Endodermal cell (in vitro differentiated cells): ENCODE measurements around the gene PSD2. TPM values are rescaled to one million over a fixed set of nuclear protein-coding genes. Genes with fewer than 3 reads are reported as not detected.

ENCODE experiments used
- DNase-seq: peaks from one replicate; pipeline ENCODE4 v3.0.0-alpha.2; 2017
- H3K27ac ChIP-seq: 2 replicates; pipeline ENCODE4 v1.5.1; 2013; ENCODE audit warnings: mild to moderate bottlenecking, low read depth, low read length, moderate library complexity
- H3K27me3 ChIP-seq: 2 replicates; pipeline ENCODE4 v1.6.1; 2013; ENCODE audit warnings: mild to moderate bottlenecking, low read length, moderate library complexity; ENCODE audit not compliant: insufficient read depth, control insufficient read depth, poor library complexity, severe bottlenecking
- H3K36me3 ChIP-seq: 2 replicates; pipeline ENCODE4 v1.7.0; 2013; ENCODE audit warnings: mild to moderate bottlenecking, low read length, moderate library complexity; ENCODE audit not compliant: control insufficient read depth, insufficient read depth
- H3K4me1 ChIP-seq: one replicate; pipeline ENCODE4 v1.7.0; 2013; ENCODE audit warnings: low read length; ENCODE audit not compliant: control insufficient read depth, insufficient read depth
- H3K4me3 ChIP-seq: 2 replicates; pipeline ENCODE4 v1.5.1; 2013; ENCODE audit warnings: mild to moderate bottlenecking, low read length, moderate library complexity
- H3K9ac ChIP-seq: 2 replicates; pipeline ENCODE4 v1.6.1; 2013; ENCODE audit warnings: mild to moderate bottlenecking, low read length, moderate library complexity; ENCODE audit not compliant: poor library complexity, severe bottlenecking; ENCODE audit errors: extremely low read depth
- H3K9me3 ChIP-seq: 2 replicates; pipeline ENCODE4 v1.6.1; 2013; ENCODE audit warnings: mild to moderate bottlenecking, low read length, moderate library complexity; ENCODE audit not compliant: control insufficient read depth
- H3K27ac Mint-ChIP-seq: 2 replicates; pipeline ENCODE4 v1.8.0; 2020; ENCODE audit warnings: mixed read lengths
- H3K27me3 Mint-ChIP-seq: 2 replicates; pipeline ENCODE4 v1.8.0; 2021; ENCODE audit warnings: mild to moderate bottlenecking, mixed read lengths; ENCODE audit not compliant: insufficient read depth
- H3K36me3 Mint-ChIP-seq: 2 replicates; pipeline ENCODE4 v1.8.0; 2020; ENCODE audit warnings: low read depth, mixed read lengths
- H3K4me1 Mint-ChIP-seq: 2 replicates; pipeline ENCODE4 v1.8.0; 2020; ENCODE audit warnings: mixed read lengths
- H3K4me3 Mint-ChIP-seq: 2 replicates; pipeline ENCODE4 v1.8.0; 2020; ENCODE audit warnings: mild to moderate bottlenecking, moderate library complexity, mixed read lengths
- H3K9me3 Mint-ChIP-seq: 2 replicates; pipeline ENCODE4 v1.8.0; 2020; ENCODE audit warnings: mild to moderate bottlenecking, mixed read lengths
- WGBS, 2 experiments: methylation state at CpG; one replicate each; pipeline versions ENCODE4 v1.1.5 to v1.1.7; 2013; ENCODE audit warnings: missing lambda C conversion rate in 2 of 2, mixed read lengths in 1 of 2; ENCODE audit not compliant: insufficient coverage in 1 of 2, insufficient read length in 1 of 2; 5-methylcytosine and 5-hydroxymethylcytosine counted together
- total RNA-seq, 2 donors: library from RNA; stranded (reverse); fragmentation: NEBNext Ultra II Directional in 1 of 2; extraction: Animal tissue kit (Norgen Biotek cat#: 25700) in 1 of 2; gene quantifications; 2 replicates in 1 of 2; 3 replicates in 1 of 2; pipeline ENCODE4 v1.2.1, GENCODE V29; 2021
- TF ChIP-seq, protein P1 (sequence below): fragments of 200-600 bp; sonication (generic); conservative IDR thresholded peaks from 2 replicates; pipeline ENCODE4 v1.5.0; 2021; ENCODE audit warnings: antibody characterized with exemption, mild to moderate bottlenecking

PSD2 gene
- total RNA-seq, 2 donors from 2014 or later = 0.55 to 2.5 TPM

DNA sequence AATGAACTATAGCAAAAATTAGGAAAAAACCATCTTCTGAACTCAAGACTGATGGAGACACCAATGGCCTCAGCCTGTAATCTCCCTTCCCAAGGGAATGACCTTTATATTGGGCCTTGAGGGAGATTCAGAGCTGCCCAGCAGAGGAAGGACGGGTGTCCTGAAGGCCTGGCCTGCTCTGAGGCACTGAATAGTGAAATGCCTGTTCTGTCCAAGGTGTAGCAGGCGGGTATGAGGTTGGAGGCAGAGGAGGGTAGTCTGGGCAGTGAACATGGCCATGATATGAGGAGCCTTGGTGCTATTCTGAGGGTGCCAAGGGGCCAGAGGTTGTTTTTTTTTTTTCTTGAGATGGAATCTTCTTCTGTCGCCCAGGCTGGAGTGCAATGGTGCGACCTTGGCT is 25.0 kb downstream of the PSD2 start:
- peaks cover 2% of the 10 kb centered on the region for H3K9me3 Mint-ChIP-seq
- H3K4me1 Mint-ChIP-seq = no peaks in the 10 kb centered on the region
- H3K36me3 Mint-ChIP-seq = no peaks in the 10 kb centered on the region
- H3K27ac Mint-ChIP-seq = no peak overlapping the region
- no peak overlapping the region for H3K27ac ChIP-seq
- TF ChIP-seq, protein P1, sequence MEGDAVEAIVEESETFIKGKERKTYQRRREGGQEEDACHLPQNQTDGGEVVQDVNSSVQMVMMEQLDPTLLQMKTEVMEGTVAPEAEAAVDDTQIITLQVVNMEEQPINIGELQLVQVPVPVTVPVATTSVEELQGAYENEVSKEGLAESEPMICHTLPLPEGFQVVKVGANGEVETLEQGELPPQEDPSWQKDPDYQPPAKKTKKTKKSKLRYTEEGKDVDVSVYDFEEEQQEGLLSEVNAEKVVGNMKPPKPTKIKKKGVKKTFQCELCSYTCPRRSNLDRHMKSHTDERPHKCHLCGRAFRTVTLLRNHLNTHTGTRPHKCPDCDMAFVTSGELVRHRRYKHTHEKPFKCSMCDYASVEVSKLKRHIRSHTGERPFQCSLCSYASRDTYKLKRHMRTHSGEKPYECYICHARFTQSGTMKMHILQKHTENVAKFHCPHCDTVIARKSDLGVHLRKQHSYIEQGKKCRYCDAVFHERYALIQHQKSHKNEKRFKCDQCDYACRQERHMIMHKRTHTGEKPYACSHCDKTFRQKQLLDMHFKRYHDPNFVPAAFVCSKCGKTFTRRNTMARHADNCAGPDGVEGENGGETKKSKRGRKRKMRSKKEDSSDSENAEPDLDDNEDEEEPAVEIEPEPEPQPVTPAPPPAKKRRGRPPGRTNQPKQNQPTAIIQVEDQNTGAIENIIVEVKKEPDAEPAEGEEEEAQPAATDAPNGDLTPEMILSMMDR = no peak
- no peaks in the 10 kb centered on the region for H3K36me3 ChIP-seq
- no peak for DNase-seq
- WGBS, 2 experiments = 80 to 83% methylated on average over 1 to 4 of the region's 4 CpGs
- no peak overlapping the region for H3K4me3 Mint-ChIP-seq
- H3K9ac ChIP-seq = no peak overlapping the region
- peaks cover 21% of the 10 kb centered on the region for H3K27me3 ChIP-seq
- H3K4me1 ChIP-seq = no peaks in the 10 kb centered on the region
- no peaks in the 10 kb centered on the region for H3K9me3 ChIP-seq
- H3K27me3 Mint-ChIP-seq = peaks cover 27% of the 10 kb centered on the region
- no peak overlapping the region for H3K4me3 ChIP-seq

DNA sequence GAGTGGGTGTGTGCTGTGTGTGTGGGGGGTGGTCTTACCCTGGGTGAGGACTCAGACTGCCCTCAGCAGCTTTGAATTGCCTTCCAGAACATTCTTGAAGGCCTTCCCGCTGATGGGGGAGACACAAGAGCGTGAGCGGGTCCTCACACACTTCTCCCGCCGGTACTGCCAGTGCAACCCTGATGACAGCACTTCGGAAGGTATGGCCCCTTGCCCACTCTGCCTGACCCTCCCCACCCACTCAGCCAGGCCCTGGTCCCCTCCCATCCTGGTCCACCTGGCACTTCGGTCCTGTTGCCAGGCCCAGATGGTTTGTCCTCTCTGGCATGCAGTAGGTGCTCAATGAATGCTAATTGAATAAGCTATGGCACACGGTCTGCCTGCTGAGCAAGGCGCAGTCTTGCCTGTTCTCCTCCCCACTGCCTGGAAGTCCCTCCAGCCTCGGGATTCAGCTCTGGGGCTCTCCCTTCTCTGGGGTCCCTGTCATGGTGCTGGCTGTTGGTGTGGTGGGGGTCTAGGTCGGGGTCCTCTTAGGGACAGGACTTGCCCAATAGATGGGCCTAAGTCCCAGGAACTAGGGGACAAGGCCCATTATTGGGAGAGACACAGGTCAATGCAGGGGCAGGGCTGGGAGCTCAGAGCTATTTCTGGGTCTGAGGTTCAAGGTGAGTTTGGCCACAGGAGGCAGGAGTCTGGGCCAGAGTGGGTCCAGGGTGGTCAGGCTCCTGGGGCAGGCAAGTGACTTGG is 26.4 kb downstream of the PSD2 start:
- H3K27ac ChIP-seq = no peak overlapping the region
- Mint-ChIP-seq H3K36me3 (no peaks in the 10 kb centered on the region), H3K4me1 (no peaks in the 10 kb centered on the region), H3K27me3 (peaks cover 36% of the 10 kb centered on the region), H3K9me3 (peaks cover 2% of the 10 kb centered on the region), H3K4me3 (no peak overlapping the region), H3K27ac (no peak overlapping the region)
- no peaks in the 10 kb centered on the region for H3K4me1 ChIP-seq
- H3K9me3 ChIP-seq = no peaks in the 10 kb centered on the region
- TF ChIP-seq, protein P1 = no peak
- H3K27me3 ChIP-seq = peaks cover 15% of the 10 kb centered on the region
- DNase-seq = no peak
- 87 to 90% methylated on average over 8 to 11 of the region's 11 CpGs for WGBS, 2 experiments
- H3K36me3 ChIP-seq = no peaks in the 10 kb centered on the region
- no peak overlapping the region for H3K4me3 ChIP-seq
- no peak overlapping the region for H3K9ac ChIP-seq

DNA sequence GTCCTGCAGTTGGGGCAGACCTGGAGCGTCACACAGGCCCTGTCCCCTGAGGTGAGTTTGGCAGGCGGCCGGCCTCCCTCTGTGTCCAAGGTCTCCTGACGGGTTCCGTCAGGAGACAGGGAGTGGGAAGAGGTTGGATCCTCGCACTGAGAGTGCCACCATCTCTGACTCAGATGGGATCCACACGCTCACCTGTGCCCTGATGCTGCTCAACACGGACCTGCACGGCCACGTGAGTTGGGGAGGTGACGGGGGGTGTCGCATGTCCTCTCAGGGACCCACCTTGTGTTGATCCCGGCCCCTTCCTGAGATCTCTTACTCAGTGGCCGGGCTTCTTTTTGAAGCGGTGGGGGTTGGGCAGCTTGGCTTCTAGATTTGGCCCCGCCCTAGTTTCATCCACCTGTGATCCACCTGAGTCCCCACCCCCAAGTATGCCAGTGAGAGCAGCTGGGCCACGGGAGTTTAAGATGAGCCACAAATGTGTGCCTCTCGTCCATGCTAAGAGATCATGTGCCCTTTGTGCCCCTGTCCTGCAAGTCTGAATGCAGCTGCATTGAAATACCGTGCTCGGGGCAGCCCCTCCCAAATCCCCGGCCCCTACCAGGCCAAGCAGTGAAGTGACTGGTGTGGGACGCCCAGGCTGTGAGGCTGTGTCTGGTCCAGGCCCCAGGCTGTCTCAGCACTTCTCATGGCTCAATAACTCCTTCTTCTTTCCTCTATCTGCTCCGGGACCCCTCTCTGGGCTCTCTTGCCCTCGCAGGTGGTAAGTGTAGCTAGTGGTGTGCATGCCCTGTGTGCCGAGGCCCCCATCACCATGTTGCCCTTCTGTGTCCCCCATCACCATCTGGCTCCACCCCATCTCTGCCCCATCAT is 27.2 kb downstream of the PSD2 start:
- peaks cover 44% of the 10 kb centered on the region for H3K27me3 Mint-ChIP-seq
- no peaks in the 10 kb centered on the region for H3K4me1 Mint-ChIP-seq
- DNase-seq = no peak

More for the DNA sequence above, 27.2 kb downstream of the PSD2 start:
- Histone ChIP-seq H3K27ac (no peak overlapping the region), H3K36me3 (no peaks in the 10 kb centered on the region), H3K4me1 (no peaks in the 10 kb centered on the region), H3K9me3 (no peaks in the 10 kb centered on the region), H3K4me3 (no peak overlapping the region), H3K27me3 (peaks cover 15% of the 10 kb centered on the region), H3K9ac (no peak overlapping the region)
- Mint-ChIP-seq H3K27ac (no peak overlapping the region), H3K9me3 (peaks cover 2% of the 10 kb centered on the region), H3K4me3 (no peak overlapping the region), H3K36me3 (no peaks in the 10 kb centered on the region)
- TF ChIP-seq, protein P1 = no peak
- WGBS, 2 experiments = 85 to 88% methylated on average over 18 to 25 of the region's 25 CpGs
